Measurements from ENCODE around the gene GRK3. TPM values are rescaled to one million over a fixed set of nuclear protein-coding genes. Genes with fewer than 3 reads are reported as not detected.

GRK3 gene
- total RNA-seq, 1 donor from 2014 or later = 12.4 TPM

- H3K36me3 Mint-ChIP-seq (ENCODE audit: unreplicated experiment) = no peaks in the 10 kb centered on the region
- no peaks in the 10 kb centered on the region for H3K9me3 Mint-ChIP-seq (ENCODE audit: unreplicated experiment)
- DNase-seq = no peak
- no peak overlapping the region for H3K27ac Mint-ChIP-seq (ENCODE audit: unreplicated experiment)
- no peaks in the 10 kb centered on the region for H3K4me1 Mint-ChIP-seq (ENCODE audit: low read depth, unreplicated experiment)
- H3K27me3 Mint-ChIP-seq (ENCODE audit: unreplicated experiment) = peaks cover 3% of the 10 kb centered on the region
- no peak for TF ChIP-seq CTCF (IDR thresholded peaks at IDR 0.05; ENCODE audit: partially characterized antibody, unreplicated experiment)
- H3K4me3 Mint-ChIP-seq (ENCODE audit: unreplicated experiment) = no peak overlapping the region
Observed at GRCh38 chr22:25739659-25740344, 175.3 kb downstream of the GRK3 start.

- DNase-seq = no peak
- no peaks in the 10 kb centered on the region for H3K36me3 Mint-ChIP-seq (ENCODE audit: unreplicated experiment)
- no peak within 1 kb of the TSS for H3K4me3 Mint-ChIP-seq (ENCODE audit: unreplicated experiment)
- no peaks in the 10 kb centered on the region for H3K4me1 Mint-ChIP-seq (ENCODE audit: low read depth, unreplicated experiment)
- TF ChIP-seq CTCF (IDR thresholded peaks at IDR 0.05; ENCODE audit: partially characterized antibody, unreplicated experiment) = no peak
- no peaks in the 10 kb centered on the region for H3K9me3 Mint-ChIP-seq (ENCODE audit: unreplicated experiment)
- H3K27me3 Mint-ChIP-seq (ENCODE audit: unreplicated experiment) = peaks cover 3% of the 10 kb centered on the region
- no peak within 1 kb of the TSS for H3K27ac Mint-ChIP-seq (ENCODE audit: unreplicated experiment)
Observed at GRCh38 chr22:25741692-25742626, 177.5 kb downstream of the GRK3 start, which contains the start of gene MYO18B. TSS of gene MYO18B (plus strand) at chr22:25742188. CDS start at chr22:25761093, 18,905 bp downstream.

DNA sequence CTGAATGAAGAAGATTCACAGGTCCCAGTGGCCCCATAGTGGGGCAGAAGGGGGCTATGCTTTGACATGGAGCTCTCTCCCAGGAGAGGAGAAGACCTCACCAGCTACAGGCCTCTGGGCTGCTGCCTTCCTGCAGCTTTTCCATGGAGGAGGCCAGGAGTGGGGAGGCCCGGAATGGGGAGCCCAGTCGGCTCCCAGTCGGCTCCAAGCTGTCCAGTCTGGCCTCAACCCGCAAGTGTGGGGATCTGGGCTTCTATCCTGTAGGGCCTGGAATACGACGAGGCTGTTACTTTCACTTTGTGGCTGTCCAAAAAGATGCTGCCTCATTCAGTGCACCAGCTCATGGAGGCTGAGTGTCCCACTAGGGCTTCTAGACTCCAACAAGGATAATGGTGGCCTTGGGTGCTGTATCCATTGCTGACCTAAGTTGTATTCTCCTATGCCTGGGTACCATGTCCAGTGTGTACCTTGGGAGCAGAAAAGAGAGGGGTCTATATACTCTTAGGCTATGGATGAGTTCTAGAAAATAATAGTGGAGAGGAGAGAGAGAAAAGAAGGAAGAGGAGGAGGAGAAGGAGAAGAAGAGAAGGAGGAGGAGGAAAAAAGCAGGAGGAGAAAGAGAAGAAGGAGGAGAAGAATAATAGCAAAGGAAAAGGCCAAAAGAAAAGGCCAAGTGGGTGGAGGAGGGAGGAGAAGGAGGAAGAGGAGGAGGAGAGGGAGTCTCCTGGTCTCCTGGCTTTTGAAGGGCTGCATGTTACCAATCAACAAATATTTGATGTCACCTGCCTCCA lies 178.6 kb downstream of the GRK3 start:
- no peaks in the 10 kb centered on the region for H3K9me3 Mint-ChIP-seq (ENCODE audit: unreplicated experiment)

GRCh38 chr22:25744694-25745093 lies 180.2 kb downstream of the GRK3 start:
- H3K27ac Mint-ChIP-seq (ENCODE audit: unreplicated experiment) = no peak overlapping the region

More for the DNA sequence above, 178.6 kb downstream of the GRK3 start:
- H3K27me3 Mint-ChIP-seq (ENCODE audit: unreplicated experiment) = peaks cover 3% of the 10 kb centered on the region
- DNase-seq = no peak
- no peak overlapping the region for H3K4me3 Mint-ChIP-seq (ENCODE audit: unreplicated experiment)
- H3K36me3 Mint-ChIP-seq (ENCODE audit: unreplicated experiment) = no peaks in the 10 kb centered on the region
- TF ChIP-seq CTCF (IDR thresholded peaks at IDR 0.05; ENCODE audit: partially characterized antibody, unreplicated experiment) = no peak
- H3K27ac Mint-ChIP-seq (ENCODE audit: unreplicated experiment) = no peak overlapping the region
- no peaks in the 10 kb centered on the region for H3K4me1 Mint-ChIP-seq (ENCODE audit: low read depth, unreplicated experiment)

More at GRCh38 chr22:25744694-25745093, 180.2 kb downstream of the GRK3 start:
- no peaks in the 10 kb centered on the region for H3K9me3 Mint-ChIP-seq (ENCODE audit: unreplicated experiment)
- H3K4me1 Mint-ChIP-seq (ENCODE audit: low read depth, unreplicated experiment) = no peaks in the 10 kb centered on the region
- DNase-seq = no peak
- TF ChIP-seq CTCF (IDR thresholded peaks at IDR 0.05; ENCODE audit: partially characterized antibody, unreplicated experiment) = no peak
- H3K27me3 Mint-ChIP-seq (ENCODE audit: unreplicated experiment) = peaks cover 6% of the 10 kb centered on the region
- no peak overlapping the region for H3K4me3 Mint-ChIP-seq (ENCODE audit: unreplicated experiment)
- no peaks in the 10 kb centered on the region for H3K36me3 Mint-ChIP-seq (ENCODE audit: unreplicated experiment)
